ENCODE results near the gene ABCG8.
"Not testable (repeated sequence)": the region's sequence is repeated elsewhere in the genome, so short reads cannot be mapped to it uniquely, and the experiment has no call there.

The ABCG8 gene

DNA sequence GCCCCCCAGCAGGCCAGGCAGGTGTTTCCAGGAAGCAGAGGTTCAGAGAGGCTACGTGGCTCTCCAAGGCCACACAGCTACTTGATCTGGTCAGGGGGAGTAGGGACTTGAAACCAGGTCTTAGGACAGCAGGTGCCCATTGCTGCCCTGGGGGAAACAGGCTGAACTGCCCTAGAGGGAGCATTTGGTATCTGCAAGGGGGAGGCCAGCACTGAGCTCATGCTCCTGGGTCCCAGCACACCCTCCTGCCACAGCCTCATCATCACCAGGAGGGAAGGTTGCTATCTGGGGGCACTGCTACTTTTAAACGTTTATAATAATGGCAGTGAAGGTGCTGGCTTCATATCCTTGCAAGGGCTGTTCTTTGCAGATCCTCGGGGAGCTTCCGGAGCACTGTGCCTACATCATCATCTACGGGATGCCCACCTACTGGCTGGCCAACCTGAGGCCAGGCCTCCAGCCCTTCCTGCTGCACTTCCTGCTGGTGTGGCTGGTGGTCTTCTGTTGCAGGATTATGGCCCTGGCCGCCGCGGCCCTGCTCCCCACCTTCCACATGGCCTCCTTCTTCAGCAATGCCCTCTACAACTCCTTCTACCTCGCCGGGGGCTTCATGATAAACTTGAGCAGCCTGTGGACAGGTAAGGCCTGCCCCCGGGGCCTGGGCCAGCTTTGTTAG, 36.1 kb downstream of the ABCG8 start:
- no peak for DNase-seq

DNA sequence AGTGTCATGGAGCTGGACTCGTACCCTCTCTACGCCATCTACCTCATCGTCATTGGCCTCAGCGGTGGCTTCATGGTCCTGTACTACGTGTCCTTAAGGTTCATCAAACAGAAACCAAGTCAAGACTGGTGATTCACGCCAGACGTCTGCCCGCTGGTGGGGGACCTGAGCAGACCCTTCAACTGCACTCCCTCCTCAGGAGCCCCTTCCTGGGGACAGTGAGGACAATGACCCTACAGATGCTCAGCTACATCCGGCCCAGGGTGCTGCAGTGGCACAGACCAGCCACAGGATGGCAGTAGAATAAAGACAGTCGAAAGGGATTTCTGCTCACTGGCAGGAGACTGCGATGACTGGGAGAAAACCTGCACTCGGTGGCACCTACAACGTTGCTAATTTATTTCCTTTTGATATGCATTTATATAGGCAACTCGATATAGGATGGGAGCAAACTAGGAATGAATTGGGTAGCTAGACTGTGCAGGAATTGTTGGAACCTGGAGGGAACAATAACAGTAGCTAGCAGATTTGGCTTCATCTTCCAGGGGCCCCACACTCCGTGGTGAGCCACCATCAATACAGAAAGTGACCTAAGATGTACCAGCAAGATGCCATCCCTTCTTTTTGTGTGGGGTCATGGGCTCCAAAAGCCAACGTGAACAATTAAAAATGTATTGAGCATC, 39.2 kb downstream of the ABCG8 start:
- DNase-seq, result peak; percentile 86

DNA sequence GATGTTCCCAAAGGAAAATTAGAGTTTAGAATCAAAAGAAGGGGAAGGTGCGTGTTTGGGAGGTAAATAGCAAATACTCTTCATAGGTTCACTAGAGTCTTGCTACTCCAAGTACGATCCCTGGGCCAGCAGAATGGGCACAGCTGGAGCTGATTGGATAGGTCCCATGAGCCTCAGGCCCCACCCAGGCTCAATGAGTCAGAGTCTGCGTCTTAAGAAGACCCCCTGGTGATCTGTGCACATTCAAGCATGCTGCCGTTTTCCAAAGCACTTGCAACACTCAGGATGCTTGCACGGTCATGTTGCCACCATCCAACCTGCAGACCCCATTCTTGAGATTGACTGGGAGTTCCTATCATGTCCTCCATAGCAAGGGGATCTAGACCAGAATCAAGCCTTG, 40.5 kb downstream of the ABCG8 start:
- DNase-seq, result no peak

DNA sequence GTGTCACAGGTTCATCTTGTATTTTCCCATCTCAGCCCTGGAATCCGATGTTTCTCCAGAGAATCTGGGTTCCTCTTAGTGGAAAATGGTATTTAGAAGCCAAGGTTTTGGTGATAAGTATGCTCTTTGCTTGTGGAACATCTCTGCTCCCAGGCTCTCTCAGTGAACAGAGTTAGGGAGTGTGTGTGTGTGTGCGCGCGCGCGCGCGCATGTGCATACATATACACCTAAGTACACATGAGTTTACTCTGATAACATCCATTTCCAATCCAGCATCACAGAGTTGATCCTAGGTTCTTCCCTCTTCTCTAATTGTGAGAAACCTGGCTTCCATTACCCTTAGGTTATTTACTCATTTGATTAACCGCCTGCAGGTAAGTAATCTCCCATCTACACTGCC, 41.7 kb downstream of the ABCG8 start:
- DNase-seq, result no peak

GRCh38 chr2:43880952-43881351, 42.2 kb downstream of the ABCG8 start:
- no peak for DNase-seq

DNA sequence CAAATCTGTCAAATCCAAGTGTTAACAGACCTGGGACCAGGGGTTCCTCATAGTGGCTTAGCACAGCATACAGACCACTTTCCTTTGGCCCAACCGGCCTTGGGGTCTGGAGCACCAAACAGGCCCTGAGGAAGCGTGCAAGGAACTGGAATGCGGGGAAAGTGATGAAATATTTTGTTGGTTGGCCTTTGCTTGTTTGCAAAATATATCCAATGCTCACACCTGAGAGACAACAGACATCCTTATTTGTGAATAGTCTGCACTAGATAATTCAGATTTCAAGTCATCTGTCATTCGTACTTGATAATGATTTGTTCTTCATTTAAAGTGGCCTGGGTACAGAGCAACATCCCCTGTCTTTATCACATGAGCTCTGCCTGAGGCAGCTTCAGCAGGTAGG, 43.5 kb downstream of the ABCG8 start:
- DNase-seq, result no peak

DNA sequence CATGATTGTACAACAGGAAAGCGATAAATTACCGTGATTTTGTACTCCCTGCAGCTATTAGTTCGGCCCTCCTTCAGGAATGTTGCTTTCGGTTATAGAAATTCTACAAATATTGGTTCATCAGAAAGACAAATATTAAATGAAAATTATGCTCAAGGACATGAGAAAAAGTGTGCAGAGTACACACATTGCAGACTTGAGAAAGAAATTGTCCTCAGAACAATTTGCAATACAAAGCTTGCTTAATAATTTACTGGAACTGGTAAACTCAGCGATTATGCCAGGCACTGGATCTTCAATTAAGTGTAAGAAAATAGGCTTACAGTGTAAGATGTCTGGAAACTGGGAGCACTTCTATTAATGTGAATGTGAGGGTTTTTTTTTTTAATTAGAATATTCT, 45.9 kb downstream of the ABCG8 start:
- no peak for DNase-seq

DNA sequence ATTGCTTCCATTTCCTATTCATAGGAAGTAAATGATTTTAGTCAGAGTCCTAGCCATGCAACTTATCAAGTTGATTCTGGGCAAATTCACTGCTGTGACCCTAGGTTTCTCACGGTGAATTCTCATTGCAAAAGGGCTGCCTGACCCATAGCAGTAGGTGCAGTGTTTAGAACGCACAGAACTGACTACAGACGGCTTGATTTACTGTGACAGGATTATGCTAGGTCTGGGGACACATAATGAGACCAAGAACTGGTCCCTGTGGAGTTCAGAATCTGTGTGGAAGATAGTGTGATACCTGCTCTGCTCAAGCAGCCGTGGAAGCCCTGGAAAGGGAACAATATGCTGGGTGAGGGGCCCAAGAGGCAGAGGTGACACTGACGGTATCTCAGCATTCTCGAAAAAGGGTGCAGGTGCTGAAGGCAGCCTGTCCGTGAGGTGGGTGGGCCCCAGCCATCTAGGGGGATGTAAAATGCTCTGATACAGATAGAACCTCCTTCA, 46.4 kb downstream of the ABCG8 start:
- DNase-seq, result no peak

DNA sequence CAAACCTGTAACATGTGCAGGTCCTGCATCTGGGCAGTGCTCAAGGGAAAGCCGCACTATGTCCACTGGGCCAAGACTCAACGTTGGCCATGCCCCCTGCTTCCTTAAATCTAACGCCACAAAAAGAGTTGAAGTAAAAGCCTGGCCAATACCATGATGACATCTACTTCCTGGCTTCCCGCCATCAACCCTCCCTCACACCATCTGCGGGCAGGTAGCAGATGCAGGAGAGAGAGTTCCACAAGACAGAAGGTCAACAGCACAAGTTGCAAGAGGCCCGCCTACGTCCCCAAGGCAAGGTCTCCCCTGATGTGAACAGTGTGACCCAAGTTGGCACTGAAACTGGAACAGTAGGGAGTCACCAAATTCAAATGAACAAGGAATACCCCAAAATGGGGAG, 48.4 kb downstream of the ABCG8 start:
- DNase-seq, result no peak

DNA sequence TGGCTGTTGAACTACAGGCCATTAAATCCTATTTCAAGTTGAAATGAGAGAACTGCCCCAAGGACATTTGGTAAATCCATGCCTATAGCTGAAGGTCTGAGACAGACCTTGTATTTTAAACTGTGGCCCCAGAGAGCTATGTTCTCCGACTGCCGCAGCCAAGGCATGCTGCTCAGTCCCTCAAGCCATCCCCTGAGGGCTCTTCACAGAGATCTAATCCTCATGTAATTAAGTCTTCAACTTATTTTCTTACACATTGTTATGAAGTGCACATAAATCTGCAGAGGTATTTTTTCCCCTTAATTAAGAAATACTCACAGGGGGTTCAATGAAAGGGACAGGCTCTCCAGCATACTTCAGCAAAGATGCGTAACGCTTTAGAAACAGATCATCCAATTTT, 50.6 kb downstream of the ABCG8 start:
- DNase-seq, result no peak

- DNase-seq, result no peak
Measured at GRCh38 chr2:43890855-43891254, 52.1 kb downstream of the ABCG8 start.

DNA sequence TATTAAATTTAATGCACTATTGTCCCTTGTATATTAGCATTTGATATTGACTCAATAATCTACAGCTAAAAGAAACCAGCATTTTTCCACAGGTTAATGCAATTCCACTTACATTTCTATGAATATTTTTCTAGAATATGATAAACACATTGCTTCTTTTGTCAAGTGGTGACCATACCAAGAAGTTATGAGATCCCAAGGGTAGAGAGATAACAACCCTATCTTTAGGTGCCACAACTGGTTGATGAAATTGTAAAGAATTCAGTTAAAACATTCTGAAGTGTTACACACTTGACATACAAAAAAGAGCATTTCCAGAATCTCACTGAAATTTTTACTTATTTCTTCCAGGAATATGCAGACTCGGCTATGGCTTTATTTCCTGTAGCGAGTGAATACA, 56.0 kb downstream of the ABCG8 start:
- DNase-seq, result no peak

GRCh38 chr2:43896906-43897305, 58.1 kb downstream of the ABCG8 start:
- DNase-seq, result no peak

- no peak for DNase-seq
Measured at GRCh38 chr2:43897492-43897891, 58.7 kb downstream of the ABCG8 start.

DNA sequence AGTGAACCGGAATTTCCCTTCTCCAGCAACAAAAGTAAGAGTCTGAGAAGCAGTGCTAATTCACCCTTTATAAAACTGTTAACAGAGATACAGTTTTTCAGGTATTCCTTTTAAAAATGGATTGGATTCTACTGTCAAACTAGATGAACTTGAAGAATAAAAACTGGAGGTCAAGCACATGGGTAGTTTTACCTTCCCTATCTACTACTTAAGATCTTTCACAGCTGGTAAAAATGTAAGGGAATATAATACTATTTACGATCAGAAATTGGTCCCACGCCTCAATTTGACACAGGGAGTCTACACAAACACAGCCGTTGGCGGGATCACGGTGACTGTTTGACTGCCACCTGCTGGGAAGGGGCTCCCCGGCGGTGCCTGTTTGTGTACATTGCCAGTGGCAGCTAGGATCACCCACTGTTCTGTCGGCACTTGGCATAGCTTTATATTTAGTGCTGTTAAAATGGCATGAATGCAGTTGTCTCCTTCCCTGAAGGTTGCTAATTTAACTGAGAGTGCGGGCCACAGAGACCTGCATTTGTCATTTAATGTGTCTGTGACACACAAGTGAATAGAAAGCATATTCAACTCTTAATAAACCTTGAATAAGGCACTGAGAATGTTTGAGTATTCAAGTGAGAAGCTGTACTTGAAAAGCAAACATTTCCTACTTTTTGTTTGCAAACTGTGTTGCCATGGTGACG, 59.5 kb downstream of the ABCG8 start:
- no peak for DNase-seq

GRCh38 chr2:43898838-43899346, 60.1 kb downstream of the ABCG8 start:
- DNase-seq, result no peak

DNA sequence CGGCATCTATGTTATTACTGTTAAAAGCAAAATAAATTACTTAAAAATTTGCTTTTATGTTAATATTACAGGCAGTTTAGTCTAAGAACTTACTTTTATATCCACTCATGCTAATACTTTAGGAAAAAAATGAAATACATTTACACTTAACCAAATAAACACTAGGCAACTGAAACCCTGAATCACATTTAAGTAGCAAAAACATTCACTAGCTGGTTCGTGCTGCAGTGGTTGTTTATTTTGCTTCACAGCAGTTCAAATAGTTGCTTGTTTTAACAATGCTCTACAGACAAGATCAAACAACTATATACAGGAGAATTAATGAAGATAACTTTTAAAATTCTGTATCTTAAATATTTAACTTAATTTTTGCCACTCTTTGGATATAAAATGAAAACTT, 60.8 kb downstream of the ABCG8 start:
- DNase-seq, result no peak

GRCh38 chr2:43905371-43905803, 66.6 kb downstream of the ABCG8 start:
- DNase-seq, result no peak

DNA sequence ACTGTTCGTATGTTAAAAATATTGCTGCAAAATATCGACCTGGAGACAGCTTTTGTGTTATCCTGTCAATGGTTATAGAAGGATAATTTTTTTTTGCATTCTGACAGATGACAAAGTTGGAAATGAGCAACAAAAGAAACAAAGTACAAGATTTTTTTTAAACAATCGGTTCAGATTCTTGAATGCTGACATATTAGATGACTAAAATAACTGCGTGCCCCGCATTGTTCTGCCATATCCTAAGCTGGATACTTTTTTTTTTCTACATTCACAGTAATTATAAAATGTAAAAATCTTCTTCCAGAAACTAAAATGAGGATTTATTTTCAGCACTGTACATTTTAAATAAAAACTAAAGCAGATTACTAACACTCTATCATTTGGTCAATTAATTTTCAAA, 67.1 kb downstream of the ABCG8 start:
- no peak for DNase-seq

DNA sequence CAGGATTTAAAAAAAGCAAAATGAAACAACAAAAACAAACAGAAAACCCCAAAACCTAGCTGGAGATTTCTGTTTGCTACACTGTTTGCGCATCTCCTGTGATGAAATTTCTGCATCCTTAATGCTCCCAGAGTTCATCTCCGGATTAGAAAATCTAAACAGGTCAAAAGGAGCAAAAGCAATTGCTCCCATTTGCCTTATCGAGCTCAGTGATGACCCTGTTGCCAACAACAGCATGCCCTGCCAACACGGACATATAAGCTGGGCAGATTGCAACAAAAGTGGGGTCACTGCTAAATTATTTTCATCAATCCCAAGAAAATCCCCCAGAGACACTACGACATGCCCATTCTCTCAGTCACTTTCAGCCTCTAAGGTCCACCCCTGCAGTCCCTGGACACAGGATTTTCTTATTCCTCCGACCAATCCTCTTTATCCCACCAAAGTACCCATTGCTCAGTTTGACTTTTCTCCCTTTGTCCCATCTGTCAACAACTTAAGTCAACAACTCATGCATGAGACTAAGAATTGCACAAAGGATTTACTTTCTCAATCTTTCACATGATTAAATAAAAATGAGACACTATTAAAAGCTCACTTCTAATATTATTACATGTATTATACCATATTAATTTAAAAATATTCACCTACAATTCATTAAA, 67.8 kb downstream of the ABCG8 start:
- DNase-seq, result no peak

- not testable (repeated sequence) for DNase-seq
Measured at GRCh38 chr2:43911136-43911790, 72.5 kb downstream of the ABCG8 start.

DNA sequence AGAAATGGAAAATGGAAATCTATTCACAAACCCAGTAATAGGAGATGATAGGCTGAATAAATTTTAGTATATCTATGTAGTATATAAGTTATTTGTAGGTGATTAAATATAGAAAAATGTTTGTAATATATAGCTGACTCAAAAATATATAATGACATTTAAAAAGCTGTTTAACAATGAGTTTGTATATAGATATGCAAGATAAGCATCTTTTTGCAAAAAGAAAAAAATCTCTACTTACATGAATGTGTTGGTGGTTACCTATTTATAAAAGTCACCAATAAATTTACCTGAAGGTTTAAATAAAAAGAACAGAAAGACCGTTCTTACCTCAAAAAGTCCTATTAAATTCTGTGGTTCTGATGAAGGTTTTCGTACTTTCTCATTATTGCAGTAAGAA, 85.7 kb downstream of the ABCG8 start:
- DNase-seq, result no peak

DNA sequence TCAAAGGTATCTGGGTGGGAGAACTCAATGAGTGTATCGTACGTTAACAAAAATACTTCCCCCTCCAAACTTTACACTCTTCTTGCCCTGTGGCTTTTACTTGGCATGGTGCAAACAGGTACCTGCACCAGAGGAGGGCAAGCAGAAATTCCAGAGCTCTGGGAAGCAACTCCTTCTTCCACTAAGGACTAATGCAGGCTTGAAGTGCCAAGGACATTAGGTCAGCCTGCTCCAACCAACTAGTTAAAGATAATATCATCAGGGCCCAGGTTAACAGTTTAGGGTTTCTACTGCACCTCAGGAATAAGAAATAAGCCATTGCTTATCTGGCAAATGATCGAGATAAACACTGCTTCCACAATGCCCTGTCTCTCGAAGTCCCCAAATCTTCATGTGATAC, 86.7 kb downstream of the ABCG8 start:
- DNase-seq, result no peak

Data from activated CD8-positive, alpha-beta memory T cell treated with anti-CD3 and anti-CD28 coated beads, Interleukin-2, amount 50 U/mL, for 48 hours (primary cell).